ENCODE data around the gene POU2AF1. TPM values are rescaled to one million over a fixed set of nuclear protein-coding genes. Genes with fewer than 3 reads are reported as not detected.
A peak's percentile ranks its signal among the peaks of the same experiment; 100 is the strongest.
"Not testable (repeated sequence)": the region's sequence is repeated elsewhere in the genome, so short reads cannot be mapped to it uniquely, and the experiment has no call there.

Gene POU2AF1
- total RNA-seq, 2 experiments from 2014 or later = 1.6 to 2.4 TPM

DNA sequence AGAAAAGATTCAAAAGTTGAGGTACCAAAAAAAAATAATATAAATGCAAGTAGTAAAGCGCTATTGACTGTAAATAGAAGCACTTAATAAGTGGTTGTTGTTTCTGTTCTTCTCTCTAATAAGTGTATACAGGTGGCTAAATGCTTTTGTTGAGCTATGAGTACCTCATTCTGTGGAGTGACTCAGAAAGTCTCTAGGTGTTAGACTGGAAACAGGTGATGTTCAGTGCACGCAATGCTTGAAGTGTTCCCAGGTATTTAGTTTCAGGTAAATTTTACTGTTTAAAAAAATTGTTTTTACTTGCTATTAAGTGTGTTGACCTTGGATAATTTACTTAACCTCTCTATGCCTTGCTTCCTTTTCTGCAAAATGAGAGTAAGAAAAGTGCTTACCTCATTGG is 56.5 kb downstream of the POU2AF1 start:
- Mint-ChIP-seq H3K9me3 (no peaks in the 10 kb centered on the region), H3K27me3 (peaks cover 9% of the 10 kb centered on the region), H3K27ac (no peak overlapping the region), H3K36me3 (ENCODE audit: low read depth) (no peaks in the 10 kb centered on the region), H3K4me3 (no peak overlapping the region), H3K4me1 (no peaks in the 10 kb centered on the region)
- no peak for DNase-seq
- CTCF ChIA-PET = interaction anchor here (1.1 kb wide), 1 partner anchor 107 kb away, joined by 3 read pairs; no protein-coding TSS in a partner anchor
- POLR2A ChIA-PET = no interaction called here

DNA sequence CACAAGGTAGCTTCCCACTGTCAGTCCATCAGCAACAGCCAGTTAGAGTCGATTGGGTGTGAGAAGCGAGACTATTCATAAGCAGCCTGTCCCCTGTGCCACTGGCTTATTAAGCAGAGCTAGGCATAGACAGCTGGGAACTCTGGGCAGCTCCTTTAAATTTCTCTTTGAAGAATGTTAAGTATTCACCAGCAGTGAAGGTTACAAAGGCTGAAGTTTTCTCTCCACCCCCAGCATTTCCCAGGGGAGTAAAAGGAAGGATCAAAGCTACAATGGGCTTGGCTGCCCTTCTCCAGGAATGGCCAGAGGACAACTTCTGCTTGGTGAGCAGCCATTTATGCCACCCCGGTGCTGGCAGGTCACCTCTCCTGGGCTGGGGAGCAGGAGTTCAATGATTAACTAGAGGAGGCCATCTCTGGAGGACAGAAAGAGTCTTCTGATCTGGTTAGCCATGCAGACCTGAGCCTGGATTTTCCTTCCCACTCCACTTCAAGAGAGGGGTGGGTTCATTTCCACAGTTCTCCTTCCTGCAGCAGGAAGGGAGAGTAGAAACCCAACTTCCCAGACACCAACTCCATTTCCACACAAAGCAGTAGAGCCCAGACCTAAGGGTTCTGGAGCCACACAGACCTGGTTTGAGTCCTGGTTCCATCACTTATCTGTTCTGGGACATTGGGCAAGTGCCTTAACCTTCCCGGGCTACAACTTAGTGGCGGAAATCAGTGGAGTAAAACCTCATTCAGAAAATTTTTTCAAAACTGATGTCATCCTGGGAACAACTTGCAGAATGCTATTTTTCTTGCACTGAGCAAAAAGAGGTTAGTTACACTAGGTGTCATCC is 58.1 kb downstream of the POU2AF1 start:
- ChIA-PET POLR2A (no interaction called here), CTCF (no interaction called here)
- no peak overlapping the region for H3K4me3 Mint-ChIP-seq

DNA sequence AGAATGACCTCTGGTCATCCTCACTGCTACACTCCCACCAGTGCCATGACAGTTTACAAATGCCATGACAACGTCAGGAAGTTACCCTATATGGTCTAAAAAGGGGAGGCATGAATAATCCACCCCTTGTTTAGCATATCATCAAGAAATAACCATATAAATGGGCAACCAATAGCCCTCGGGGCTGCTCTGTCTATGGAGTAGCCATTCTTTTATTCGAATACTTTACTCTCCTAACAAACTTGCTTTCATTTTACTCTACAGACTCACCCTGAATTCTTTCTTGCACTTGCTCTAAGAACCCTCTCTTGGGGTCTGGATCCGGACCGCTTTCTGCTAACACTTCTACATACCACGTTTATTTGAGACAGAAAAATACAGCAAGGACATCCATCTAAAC is 58.9 kb downstream of the POU2AF1 start:
- POLR2A ChIA-PET; DNase-seq; CTCF ChIA-PET; H3K9me3 Mint-ChIP-seq; H3K4me3 Mint-ChIP-seq; H3K4me1 Mint-ChIP-seq; H3K36me3 Mint-ChIP-seq (ENCODE audit: low read depth): not testable (repeated sequence)
- Mint-ChIP-seq H3K27me3 (peaks cover 27% of the 10 kb centered on the region), H3K27ac (peak overlapping the region; percentile 38)

More for the DNA sequence above, 58.1 kb downstream of the POU2AF1 start:
- DNase-seq = no peak
- Mint-ChIP-seq H3K27ac (no peak overlapping the region), H3K4me1 (no peaks in the 10 kb centered on the region), H3K9me3 (no peaks in the 10 kb centered on the region), H3K27me3 (peaks cover 19% of the 10 kb centered on the region), H3K36me3 (ENCODE audit: low read depth) (no peaks in the 10 kb centered on the region)

DNA sequence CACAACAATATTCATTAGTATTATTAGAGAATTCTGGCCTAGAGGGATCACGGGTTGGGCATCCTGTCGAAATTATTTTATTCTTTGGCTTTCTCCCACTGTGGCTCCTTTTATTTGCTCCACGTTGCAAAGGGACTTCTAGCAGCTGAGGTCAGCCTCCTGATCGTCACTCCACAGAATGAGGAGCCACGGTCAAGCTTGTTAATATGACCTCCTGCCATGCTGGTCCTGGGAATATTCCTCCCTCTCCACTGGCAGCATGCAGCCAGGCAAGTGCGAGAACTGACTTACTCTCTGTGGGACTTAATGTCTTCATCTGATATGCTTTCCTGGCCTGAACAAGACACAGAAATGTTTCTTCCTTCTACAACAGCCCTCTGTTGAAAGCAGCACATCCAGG is 59.8 kb downstream of the POU2AF1 start:
- ChIA-PET POLR2A (no interaction called here), CTCF (no interaction called here)
- peaks cover 33% of the 10 kb centered on the region for H3K27me3 Mint-ChIP-seq
- no peaks in the 10 kb centered on the region for H3K4me1 Mint-ChIP-seq
- H3K36me3 Mint-ChIP-seq (ENCODE audit: low read depth) = no peaks in the 10 kb centered on the region
- peaks cover 2% of the 10 kb centered on the region for H3K9me3 Mint-ChIP-seq
- no peak overlapping the region for H3K4me3 Mint-ChIP-seq
- DNase-seq = no peak
- no peak overlapping the region for H3K27ac Mint-ChIP-seq

DNA sequence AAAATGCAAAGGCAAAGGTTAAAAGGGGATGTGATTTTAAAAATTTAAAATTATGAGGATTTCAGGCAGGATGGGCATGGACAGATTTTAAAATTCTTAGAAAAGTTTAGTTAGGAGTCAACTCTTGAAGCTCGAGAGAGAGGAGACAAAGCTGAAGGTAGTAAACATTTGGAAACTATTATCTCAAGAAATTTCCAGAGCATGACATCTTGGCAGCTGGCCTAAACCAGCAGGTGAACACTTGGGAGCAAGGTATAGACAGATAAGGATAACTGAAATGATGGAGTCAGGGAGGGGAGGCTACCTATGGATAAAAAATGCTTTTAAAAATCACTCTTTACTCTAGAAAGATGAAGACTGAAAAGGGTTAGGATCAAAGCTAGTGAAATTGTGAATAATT is 67.0 kb downstream of the POU2AF1 start:
- no peaks in the 10 kb centered on the region for H3K36me3 Mint-ChIP-seq (ENCODE audit: low read depth)
- ChIA-PET POLR2A (interaction anchor here (0.6 kb wide), 1 partner anchor 47 kb away, joined by 3 read pairs; no protein-coding TSS in a partner anchor), CTCF (no interaction called here)
- no peaks in the 10 kb centered on the region for H3K4me1 Mint-ChIP-seq
- H3K27ac Mint-ChIP-seq = no peak overlapping the region
- H3K4me3 Mint-ChIP-seq = no peak overlapping the region
- peaks cover 2% of the 10 kb centered on the region for H3K9me3 Mint-ChIP-seq
- DNase-seq = no peak
- peaks cover 38% of the 10 kb centered on the region for H3K27me3 Mint-ChIP-seq

DNA sequence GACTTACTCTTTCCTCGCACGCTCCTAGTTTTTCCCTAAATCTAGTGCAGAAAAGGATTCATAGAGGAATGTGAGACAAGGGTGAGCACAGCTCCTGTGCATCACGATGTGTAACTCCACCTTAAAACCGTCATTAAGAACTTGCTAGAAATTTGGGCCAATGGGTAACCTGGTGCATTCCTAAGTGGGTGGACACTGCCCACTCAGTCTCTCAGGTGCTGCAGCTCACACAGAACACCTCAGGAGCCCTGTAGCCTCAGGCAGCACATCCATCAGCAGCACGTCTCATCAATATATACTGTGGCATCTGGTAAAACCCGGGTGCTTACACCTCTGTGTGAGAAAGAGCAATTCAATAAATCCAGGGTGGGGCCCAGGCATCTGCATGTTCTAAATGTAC is 68.4 kb downstream of the POU2AF1 start:
- Mint-ChIP-seq H3K36me3 (ENCODE audit: low read depth) (no peaks in the 10 kb centered on the region), H3K9me3 (peaks cover 2% of the 10 kb centered on the region), H3K4me3 (no peak overlapping the region), H3K27me3 (peaks cover 39% of the 10 kb centered on the region), H3K4me1 (no peaks in the 10 kb centered on the region), H3K27ac (no peak overlapping the region)
- ChIA-PET CTCF (no interaction called here), POLR2A (no interaction called here)
- DNase-seq = no peak

DNA sequence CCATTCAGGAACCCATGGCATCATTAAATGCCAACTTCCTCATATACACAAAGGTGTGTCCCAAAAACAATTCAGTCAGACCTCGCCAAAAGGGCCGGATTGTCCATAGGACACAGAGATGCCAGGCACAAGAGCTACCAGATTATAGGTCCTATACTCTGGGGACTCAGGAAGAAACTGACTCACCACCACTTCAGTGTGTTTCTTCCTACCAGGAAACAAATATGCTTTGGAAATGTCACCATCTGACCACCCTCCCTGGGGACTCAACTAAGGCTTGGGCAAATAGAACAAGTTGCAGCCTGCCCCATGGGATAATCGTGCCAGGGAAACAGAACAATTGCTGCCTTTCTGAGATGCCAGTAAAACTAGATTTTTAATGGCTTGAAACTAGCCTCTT is 69.0 kb downstream of the POU2AF1 start:
- POLR2A ChIA-PET = no interaction called here

DNA sequence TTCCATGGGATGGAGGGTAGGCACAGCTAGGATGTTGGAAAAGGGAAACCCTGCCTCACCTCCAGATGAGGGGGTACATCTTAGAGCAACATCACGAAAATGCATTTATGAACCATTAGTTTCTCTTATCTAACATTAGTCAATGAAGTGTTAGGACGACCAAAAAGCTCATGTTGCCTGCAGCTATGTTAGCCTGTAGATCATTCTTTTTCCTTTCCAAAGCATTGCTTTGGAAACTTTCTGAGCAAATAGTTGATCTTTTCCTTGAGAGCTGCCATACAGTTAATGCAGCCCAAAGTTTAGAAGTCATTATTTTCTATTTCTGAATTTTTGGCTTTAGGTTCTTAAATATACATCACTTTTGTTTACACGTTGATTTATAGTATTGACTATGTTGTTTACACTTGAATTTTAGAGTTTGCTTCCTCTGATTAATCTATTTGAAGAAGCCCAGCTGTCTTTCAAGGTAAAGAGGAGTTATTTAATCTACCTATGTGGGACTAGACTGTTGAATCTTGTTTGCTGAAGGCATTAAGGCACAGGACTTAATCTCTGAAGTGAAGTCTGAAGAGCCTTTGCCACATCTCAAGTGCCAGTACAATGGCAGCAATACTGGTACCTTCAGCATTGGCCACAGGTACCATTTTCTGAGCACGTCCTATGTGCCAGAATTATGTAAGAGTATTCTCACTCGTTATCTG is 69.7 kb downstream of the POU2AF1 start:
- ChIA-PET CTCF (interaction anchor here (0.9 kb wide), 1 partner anchor 10 kb away, joined by 3 read pairs; no protein-coding TSS in a partner anchor), POLR2A (no interaction called here)
- Mint-ChIP-seq H3K27ac (no peak overlapping the region), H3K27me3 (peaks cover 39% of the 10 kb centered on the region), H3K4me1 (no peaks in the 10 kb centered on the region), H3K9me3 (peaks cover 1% of the 10 kb centered on the region), H3K36me3 (ENCODE audit: low read depth) (no peaks in the 10 kb centered on the region), H3K4me3 (no peak overlapping the region)
- no peak for DNase-seq

More for the DNA sequence above, 69.0 kb downstream of the POU2AF1 start:
- H3K36me3 Mint-ChIP-seq (ENCODE audit: low read depth) = no peaks in the 10 kb centered on the region
- CTCF ChIA-PET = interaction anchor here (0.9 kb wide), 1 partner anchor 11 kb away, joined by 3 read pairs; no protein-coding TSS in a partner anchor
- H3K4me3 Mint-ChIP-seq = no peak overlapping the region
- peaks cover 2% of the 10 kb centered on the region for H3K9me3 Mint-ChIP-seq
- no peaks in the 10 kb centered on the region for H3K4me1 Mint-ChIP-seq
- DNase-seq = no peak
- H3K27ac Mint-ChIP-seq = no peak overlapping the region
- peaks cover 39% of the 10 kb centered on the region for H3K27me3 Mint-ChIP-seq

DNA sequence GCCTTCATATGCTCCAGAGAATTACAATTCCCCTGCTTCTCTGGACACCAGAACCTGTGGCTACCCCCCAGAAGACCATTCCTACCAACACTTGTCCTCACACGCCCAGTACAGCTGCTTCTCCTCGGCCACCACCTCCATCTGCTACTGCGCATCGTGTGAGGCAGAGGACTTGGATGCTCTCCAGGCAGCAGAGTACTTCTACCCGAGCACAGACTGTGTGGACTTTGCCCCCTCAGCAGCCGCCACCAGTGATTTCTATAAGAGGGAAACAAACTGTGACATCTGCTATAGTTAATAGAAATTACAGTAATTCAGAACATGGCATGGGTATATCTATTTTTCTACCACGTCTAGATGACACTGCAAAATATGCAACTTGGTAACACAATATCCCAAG is 70.9 kb downstream of the POU2AF1 start:
- Mint-ChIP-seq H3K9me3 (no peaks in the 10 kb centered on the region), H3K36me3 (ENCODE audit: low read depth) (no peaks in the 10 kb centered on the region), H3K4me3 (no peak overlapping the region), H3K27ac (no peak overlapping the region), H3K4me1 (no peaks in the 10 kb centered on the region), H3K27me3 (peaks cover 38% of the 10 kb centered on the region)
- CTCF ChIA-PET = no interaction called here
- DNase-seq = no peak
- POLR2A ChIA-PET = no interaction called here

DNA sequence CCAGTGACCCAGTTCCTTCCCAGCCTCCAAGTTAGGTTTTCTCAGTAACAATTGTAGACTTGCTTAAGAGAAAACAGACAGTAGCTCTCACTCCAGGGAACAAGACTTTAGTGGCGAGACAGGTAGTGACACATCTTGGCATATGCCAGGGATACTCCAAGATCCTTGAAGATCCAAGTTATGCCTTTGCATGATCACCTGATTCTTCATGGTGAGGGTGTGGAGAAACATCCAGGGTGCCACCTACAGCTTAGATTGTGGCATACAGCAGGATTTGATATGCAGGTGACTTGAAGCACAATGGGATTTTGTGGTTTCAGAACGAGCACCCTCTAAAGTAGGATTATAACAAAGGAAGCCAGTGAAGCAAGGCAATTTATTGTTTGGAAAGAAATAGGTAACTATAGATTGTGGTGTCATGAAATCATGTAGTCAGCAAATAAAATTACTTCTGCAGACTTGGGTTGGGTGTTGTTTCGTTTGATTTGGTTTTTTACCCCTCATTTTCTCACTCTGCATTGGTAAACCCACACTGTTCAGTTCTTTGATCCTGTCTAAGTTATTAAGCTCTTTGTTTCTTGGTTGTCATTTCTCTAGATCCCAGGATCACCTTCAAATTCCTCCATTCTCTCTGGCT is 71.5 kb downstream of the POU2AF1 start:
- Mint-ChIP-seq H3K9me3 (no peaks in the 10 kb centered on the region), H3K4me1 (no peaks in the 10 kb centered on the region), H3K27me3 (peaks cover 40% of the 10 kb centered on the region), H3K36me3 (ENCODE audit: low read depth) (no peaks in the 10 kb centered on the region), H3K4me3 (no peak overlapping the region), H3K27ac (no peak overlapping the region)
- no peak for DNase-seq
- ChIA-PET CTCF (no interaction called here), POLR2A (no interaction called here)

DNA sequence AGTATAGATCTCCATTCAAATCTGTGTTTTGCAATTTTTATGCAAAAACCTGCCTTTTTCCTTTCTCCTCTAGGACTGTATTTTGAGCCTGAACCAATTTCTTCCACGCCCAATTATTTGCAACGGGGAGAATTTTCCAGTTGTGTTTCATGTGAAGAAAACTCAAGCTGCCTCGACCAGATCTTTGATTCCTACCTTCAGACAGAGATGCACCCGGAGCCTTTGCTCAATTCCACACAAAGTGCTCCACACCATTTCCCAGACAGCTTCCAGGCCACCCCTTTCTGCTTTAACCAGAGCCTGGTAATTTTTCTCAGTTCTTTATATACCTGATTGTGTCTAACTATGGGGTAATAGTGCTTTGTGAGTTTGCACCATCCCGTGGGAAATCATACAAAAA is 72.8 kb downstream of the POU2AF1 start:
- DNase-seq = no peak
- no peaks in the 10 kb centered on the region for H3K4me1 Mint-ChIP-seq
- H3K4me3 Mint-ChIP-seq = no peak overlapping the region
- no peaks in the 10 kb centered on the region for H3K9me3 Mint-ChIP-seq
- H3K36me3 Mint-ChIP-seq (ENCODE audit: low read depth) = no peaks in the 10 kb centered on the region
- no peak overlapping the region for H3K27ac Mint-ChIP-seq
- ChIA-PET POLR2A (no interaction called here), CTCF (no interaction called here)
- peaks cover 50% of the 10 kb centered on the region for H3K27me3 Mint-ChIP-seq

DNA sequence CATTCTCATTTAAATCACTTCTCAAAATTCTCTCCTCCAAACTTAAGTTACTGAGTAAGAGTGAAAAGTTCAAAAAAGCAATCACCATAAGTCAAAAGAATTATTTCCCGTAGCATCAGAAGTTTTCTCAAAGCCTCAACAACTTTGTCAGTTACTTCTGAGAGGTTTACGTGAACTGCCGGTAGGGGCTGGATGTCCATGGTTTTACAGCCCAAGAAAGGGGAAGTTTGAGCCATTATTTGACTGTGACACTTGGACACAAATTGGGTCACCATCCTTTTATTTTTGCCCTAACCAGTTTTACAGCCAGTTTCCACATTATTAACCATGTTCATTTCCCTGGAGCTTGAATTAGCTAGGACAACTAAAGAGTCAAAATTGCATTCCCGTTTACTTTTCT is 73.2 kb downstream of the POU2AF1 start:
- ChIA-PET POLR2A (no interaction called here), CTCF (no interaction called here)
- Mint-ChIP-seq H3K9me3 (no peaks in the 10 kb centered on the region), H3K27ac (no peak overlapping the region), H3K36me3 (ENCODE audit: low read depth) (no peaks in the 10 kb centered on the region), H3K4me3 (no peak overlapping the region), H3K27me3 (peaks cover 54% of the 10 kb centered on the region), H3K4me1 (no peaks in the 10 kb centered on the region)
- no peak for DNase-seq

DNA sequence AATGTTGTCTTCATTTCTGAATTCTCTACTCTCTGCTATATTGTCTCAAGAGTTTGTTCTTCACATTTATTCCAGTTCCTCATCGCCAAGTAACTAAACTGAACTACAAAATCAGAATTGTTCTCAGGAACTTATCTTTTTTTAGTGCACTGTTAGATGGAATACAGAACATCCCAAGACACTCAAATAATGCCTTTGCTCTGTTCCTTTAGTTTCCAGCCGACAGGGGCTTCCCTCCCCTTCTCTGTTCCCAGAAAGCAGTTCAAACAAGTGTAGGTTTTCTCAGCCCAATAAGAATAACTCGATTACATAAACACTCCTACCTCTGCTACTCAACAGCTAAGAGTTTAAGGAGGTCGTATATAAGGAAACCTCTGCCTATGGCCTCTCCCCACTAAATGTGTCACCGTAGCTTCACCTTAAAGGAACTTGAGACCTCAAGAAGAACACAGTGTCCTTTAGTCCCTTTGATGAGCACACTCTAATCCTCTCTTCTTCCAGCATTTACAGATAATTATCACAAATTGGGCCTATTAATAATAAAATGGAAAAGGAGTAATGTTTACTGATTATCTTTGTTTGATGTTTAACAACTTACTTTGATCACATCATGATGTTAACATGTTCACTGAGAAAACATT is 73.8 kb downstream of the POU2AF1 start:
- peaks cover 60% of the 10 kb centered on the region for H3K27me3 Mint-ChIP-seq
- ChIA-PET CTCF (interaction anchor here (0.6 kb wide), 1 partner anchor 220 kb away, joined by 6 read pairs; no protein-coding TSS in a partner anchor), POLR2A (no interaction called here)
- H3K36me3 Mint-ChIP-seq (ENCODE audit: low read depth) = no peaks in the 10 kb centered on the region
- no peaks in the 10 kb centered on the region for H3K9me3 Mint-ChIP-seq
- no peak overlapping the region for H3K27ac Mint-ChIP-seq
- no peaks in the 10 kb centered on the region for H3K4me1 Mint-ChIP-seq
- H3K4me3 Mint-ChIP-seq = no peak overlapping the region
- DNase-seq = no peak
